C4-2B (cell line): ENCODE data around the gene MYOZ1.
"Not testable (repeated sequence)": the region's sequence is repeated elsewhere in the genome, so short reads cannot be mapped to it uniquely, and the experiment has no call there.

Experiments used
- CTCF ChIP-seq: fragments of 450-650 bp; conservative IDR thresholded peaks from 2 replicates; pipeline ENCODE4 v1.5.1; 2017; ENCODE audit warnings: mild to moderate bottlenecking
- ZFX ChIP-seq: fragments of 450-650 bp; IDR thresholded peaks from 2 replicates; pipeline ENCODE4 v1.6.1; 2017

- TF ChIP-seq CTCF, ZFX: not testable (repeated sequence)
These were observed 20.3 kb downstream of the MYOZ1 start for GRCh38 chr10:73620974-73621373.
